Suprapubic skin (tissue), 4 donors: Measurements from ENCODE around the gene CEP44.

Source experiments
- CTCF ChIP-seq, 2 donors: fragments of 200-600 bp in 1 of 2; fragments of 450-650 bp in 1 of 2; sonication (generic) in 1 of 2; IDR thresholded peaks; one replicate each; pipeline ENCODE4 v1.5.1; 2016 to 2019; ENCODE audit warnings: antibody characterized with exemption in 2 of 2, mild to moderate bottlenecking in 1 of 2, moderate library complexity in 1 of 2
- POLR2A ChIP-seq, 2 donors: fragments of 450-650 bp; IDR thresholded peaks; one replicate each; pipeline ENCODE4 v1.6.1; 2017; ENCODE audit warnings: antibody characterized with exemption in 2 of 2, mild to moderate bottlenecking in 2 of 2, moderate library complexity in 2 of 2
- POLR2AphosphoS5 ChIP-seq, 3 donors: sonication (generic); formaldehyde crosslinking; IDR thresholded peaks; one replicate each; pipeline ENCODE4 v1.6.1; 2017; ENCODE audit warnings: antibody characterized with exemption in 3 of 3

- no peak for TF ChIP-seq CTCF (IDR thresholded peaks at IDR 0.05)
- no peak for TF ChIP-seq POLR2AphosphoS5 (IDR thresholded peaks at IDR 0.05)
- TF ChIP-seq POLR2A (IDR thresholded peaks at IDR 0.05) = no peak
Observed at GRCh38 chr4:174324236-174324635, 40.5 kb downstream of the CEP44 start.
